NB4 (cell line): ENCODE data around the gene CDCA7L.

Experiments
- CTCF ChIP-seq: IDR thresholded peaks from one replicate; pipeline ENCODE4 v1.5.1; 2012; ENCODE audit warnings: low read depth, low read length
- POLR2A ChIP-seq: IDR thresholded peaks from 2 replicates; pipeline ENCODE4 v1.6.1; 2011; ENCODE audit warnings: mild to moderate bottlenecking; ENCODE audit not compliant: insufficient read length; ENCODE audit errors: extremely low read depth

DNA sequence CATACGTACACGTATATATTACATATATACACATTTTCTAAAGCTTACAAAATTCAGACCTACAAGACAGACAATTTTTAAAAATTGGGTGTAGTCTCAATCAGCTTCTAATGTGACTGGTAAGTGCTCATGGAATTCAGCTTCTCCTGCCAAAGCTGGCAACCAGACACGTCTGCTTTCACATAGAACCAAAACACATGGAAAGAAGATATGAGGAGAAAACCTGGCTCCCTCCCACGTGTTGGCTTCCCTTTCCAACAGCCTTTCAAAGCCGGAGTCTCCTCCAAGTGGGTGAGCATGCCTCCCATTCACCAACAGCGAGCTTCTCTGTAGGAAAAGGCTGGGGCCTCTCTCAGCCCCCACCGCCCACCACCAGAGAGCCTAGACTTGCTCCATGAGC lies 33.4 kb downstream of the CDCA7L start:
- TF ChIP-seq CTCF, result no peak
- TF ChIP-seq POLR2A, result no peak
